BJ (cell line): Measurements from ENCODE around the gene COBL. TPM values are rescaled to one million over a fixed set of nuclear protein-coding genes. Genes with fewer than 3 reads are reported as not detected.

ENCODE experiments used
- CTCF ChIA-PET: fragments of 350-600 bp; formaldehyde crosslinking; extraction: SDS; loops from one replicate; lab custom pipeline; 2021; ENCODE audit warnings: antibody characterized with exemption, inconsistent platforms; lab: Yijun Ruan, JAX
- POLR2A ChIA-PET: fragments of 300-600 bp; sonication (Branson Sonifier 250); formaldehyde crosslinking; extraction: SDS; loops from one replicate; lab custom pipeline; 2021; ENCODE audit warnings: antibody characterized with exemption; lab: Charles Lee
- DNase-seq: peaks from one replicate; pipeline ENCODE4 v3.0.0-alpha.2; 2011; ENCODE audit warnings: low read depth
- H3K27me3 ChIP-seq: 2 replicates; pipeline ENCODE4 v1.6.0; 2011; ENCODE audit warnings: low read length; ENCODE audit not compliant: control insufficient read depth, insufficient read depth
- H3K36me3 ChIP-seq: 2 replicates; pipeline ENCODE4 v1.5.1; 2011; ENCODE audit warnings: low read length; ENCODE audit not compliant: control insufficient read depth, insufficient read depth
- H3K4me3 ChIP-seq: 2 replicates; pipeline ENCODE4 v1.5.1; 2011; ENCODE audit warnings: low read depth, mild to moderate bottlenecking, control low read depth, low read length
- polyA plus RNA-seq: library from polyadenylated mRNA; depleted of rRNA; stranded (reverse); fragments of >200 nt; gene quantifications from 2 replicates; pipeline ENCODE4 v1.2.3, GENCODE V29; 2011
- TF ChIP-seq, protein P1 (sequence below): IDR thresholded peaks from 2 replicates; pipeline ENCODE4 v1.5.1; 2011; ENCODE audit warnings: low read depth, mild to moderate bottlenecking, control low read depth, inconsistent platforms, low read length, moderate library complexity; ENCODE audit not compliant: insufficient read depth

Gene COBL
- polyA plus RNA-seq, 1 experiment = not detected

DNA sequence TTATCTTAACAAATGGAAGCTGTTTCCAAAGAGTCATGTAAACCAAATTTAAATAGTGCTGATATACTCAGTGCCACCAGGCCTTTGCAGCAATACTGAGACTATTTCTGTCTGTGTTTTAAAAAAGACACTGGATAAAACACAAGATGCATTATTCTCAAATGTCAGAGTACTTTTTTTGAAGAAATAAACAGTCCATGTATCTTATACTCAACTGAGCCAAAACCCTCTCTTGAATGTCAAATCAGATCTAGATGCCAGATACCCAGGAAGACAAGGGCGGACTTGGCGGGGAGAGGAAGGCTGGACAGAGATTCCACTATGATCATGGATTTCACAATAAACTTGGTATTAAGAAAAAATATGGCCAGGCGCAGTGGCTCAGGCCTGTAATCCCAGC, 127.6 kb downstream of the COBL start:
- TF ChIP-seq, protein P1, sequence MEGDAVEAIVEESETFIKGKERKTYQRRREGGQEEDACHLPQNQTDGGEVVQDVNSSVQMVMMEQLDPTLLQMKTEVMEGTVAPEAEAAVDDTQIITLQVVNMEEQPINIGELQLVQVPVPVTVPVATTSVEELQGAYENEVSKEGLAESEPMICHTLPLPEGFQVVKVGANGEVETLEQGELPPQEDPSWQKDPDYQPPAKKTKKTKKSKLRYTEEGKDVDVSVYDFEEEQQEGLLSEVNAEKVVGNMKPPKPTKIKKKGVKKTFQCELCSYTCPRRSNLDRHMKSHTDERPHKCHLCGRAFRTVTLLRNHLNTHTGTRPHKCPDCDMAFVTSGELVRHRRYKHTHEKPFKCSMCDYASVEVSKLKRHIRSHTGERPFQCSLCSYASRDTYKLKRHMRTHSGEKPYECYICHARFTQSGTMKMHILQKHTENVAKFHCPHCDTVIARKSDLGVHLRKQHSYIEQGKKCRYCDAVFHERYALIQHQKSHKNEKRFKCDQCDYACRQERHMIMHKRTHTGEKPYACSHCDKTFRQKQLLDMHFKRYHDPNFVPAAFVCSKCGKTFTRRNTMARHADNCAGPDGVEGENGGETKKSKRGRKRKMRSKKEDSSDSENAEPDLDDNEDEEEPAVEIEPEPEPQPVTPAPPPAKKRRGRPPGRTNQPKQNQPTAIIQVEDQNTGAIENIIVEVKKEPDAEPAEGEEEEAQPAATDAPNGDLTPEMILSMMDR = no peak
- Histone ChIP-seq H3K36me3 (no peaks in the 10 kb centered on the region), H3K4me3 (no peak overlapping the region), H3K27me3 (no peaks in the 10 kb centered on the region)
- DNase-seq = no peak
- CTCF ChIA-PET = interaction anchor here (1.3 kb wide), 1 partner anchor 12 kb away, joined by 4 read pairs; no protein-coding TSS in a partner anchor
- POLR2A ChIA-PET = no interaction called here

- POLR2A ChIA-PET = no interaction called here
- no peaks in the 10 kb centered on the region for H3K36me3 ChIP-seq
- no peak for DNase-seq
- TF ChIP-seq, protein P1 = no peak
- no peak overlapping the region for H3K4me3 ChIP-seq
- CTCF ChIA-PET = interaction anchor here (1.3 kb wide), 1 partner anchor 11 kb away, joined by 4 read pairs; no protein-coding TSS in a partner anchor
- no peaks in the 10 kb centered on the region for H3K27me3 ChIP-seq
Measured at GRCh38 chr7:51187941-51188340, 128.7 kb downstream of the COBL start.

DNA sequence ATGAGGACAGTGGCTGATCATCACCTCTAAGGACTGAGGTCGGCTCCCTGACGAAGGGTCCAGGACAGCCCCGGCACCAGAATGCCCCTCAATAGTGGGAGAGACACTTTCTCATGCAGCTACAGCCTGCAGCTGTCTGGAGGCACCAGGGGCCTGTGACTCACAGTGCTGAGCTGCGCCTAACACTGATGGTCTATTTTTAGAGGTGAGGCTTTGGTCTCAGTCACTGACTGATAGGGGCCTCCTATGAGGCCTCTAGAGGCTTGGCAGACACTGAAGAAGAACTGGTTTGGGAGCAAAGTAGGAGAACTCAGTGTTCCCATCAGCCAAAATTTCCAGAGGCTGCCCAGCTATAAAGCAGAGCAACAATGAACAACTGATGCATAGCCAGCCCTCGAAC, 130.1 kb downstream of the COBL start:
- ChIA-PET CTCF (no interaction called here), POLR2A (no interaction called here)
- no peaks in the 10 kb centered on the region for H3K36me3 ChIP-seq
- no peaks in the 10 kb centered on the region for H3K27me3 ChIP-seq
- H3K4me3 ChIP-seq = no peak overlapping the region
- TF ChIP-seq, protein P1 = no peak
- DNase-seq = no peak

DNA sequence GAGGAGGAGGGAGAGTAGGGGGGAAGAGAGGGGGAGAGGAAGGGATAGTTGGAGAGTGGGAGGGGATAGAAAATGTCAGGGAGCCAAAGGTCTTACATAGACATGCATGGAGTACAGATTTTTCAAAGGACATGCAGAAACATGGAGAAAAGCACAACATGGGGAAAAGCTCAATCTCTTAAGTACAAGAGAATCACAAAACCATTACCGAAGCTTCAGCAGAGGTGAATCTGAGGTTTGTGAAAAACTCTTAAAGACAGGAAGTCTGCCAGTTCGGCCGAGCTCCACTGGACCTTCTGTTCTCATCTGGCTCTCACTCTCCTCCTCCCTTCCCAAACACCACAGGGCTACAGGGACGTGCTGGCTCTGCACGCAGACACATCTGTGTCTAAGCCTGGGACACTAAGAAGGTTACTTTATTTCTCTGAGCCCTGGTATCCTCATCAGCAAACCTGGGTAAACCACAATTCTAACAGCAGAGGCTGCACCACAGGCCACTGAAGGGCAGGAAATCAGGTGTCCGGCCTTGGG, 133.9 kb downstream of the COBL start:
- DNase-seq = no peak
- no peak overlapping the region for H3K4me3 ChIP-seq
- ChIA-PET POLR2A (no interaction called here), CTCF (interaction anchor here (1.5 kb wide), 1 partner anchor 20 kb away, joined by 7 read pairs; no protein-coding TSS in a partner anchor)
- TF ChIP-seq, protein P1 = no peak
- H3K36me3 ChIP-seq = no peaks in the 10 kb centered on the region
- H3K27me3 ChIP-seq = no peaks in the 10 kb centered on the region

DNA sequence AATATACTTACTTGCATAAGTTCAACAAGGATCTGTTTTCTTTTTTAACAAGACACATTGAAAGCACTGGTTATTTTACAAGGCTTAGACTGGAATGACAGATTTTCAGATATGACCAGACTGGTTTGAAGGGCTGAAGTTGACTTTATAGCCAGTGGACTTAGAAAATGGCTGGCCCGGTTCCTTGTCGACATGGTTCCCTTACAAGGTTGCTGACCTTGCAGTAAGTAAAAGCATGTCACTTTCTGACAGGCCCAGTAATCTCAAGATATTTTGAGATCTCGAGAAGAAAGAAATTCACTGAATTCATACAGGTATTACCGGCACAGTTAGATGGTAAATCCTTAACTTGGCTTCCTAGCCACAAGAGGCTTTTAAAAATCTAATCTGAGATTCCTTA, 136.5 kb downstream of the COBL start:
- ChIA-PET POLR2A (no interaction called here), CTCF (no interaction called here)
- H3K4me3 ChIP-seq = no peak overlapping the region
- DNase-seq = no peak
- no peaks in the 10 kb centered on the region for H3K36me3 ChIP-seq
- TF ChIP-seq, protein P1 = no peak
- H3K27me3 ChIP-seq = no peaks in the 10 kb centered on the region
